HFFc6 (cell line): Measurements from ENCODE around the gene ANGPTL8. TPM values are rescaled to one million over a fixed set of nuclear protein-coding genes. Genes with fewer than 3 reads are reported as not detected.

Experiments
- DNase-seq: peaks from one replicate; pipeline ENCODE4 v3.0.0-alpha.2; 2018
- H3K27ac Mint-ChIP-seq: 2 replicates; pipeline ENCODE4 v1.8.0; 2020; ENCODE audit warnings: mild to moderate bottlenecking, mixed read lengths
- H3K27me3 Mint-ChIP-seq: 2 replicates; pipeline ENCODE4 v1.8.0; 2021; ENCODE audit warnings: mild to moderate bottlenecking, moderate library complexity, mixed read lengths; ENCODE audit not compliant: insufficient read depth
- H3K36me3 Mint-ChIP-seq: 2 replicates; pipeline ENCODE4 v1.8.0; 2021; ENCODE audit warnings: low read depth, mixed read lengths
- H3K4me1 Mint-ChIP-seq: 2 replicates; pipeline ENCODE4 v1.8.0; 2020; ENCODE audit warnings: low read depth, mixed read lengths
- H3K4me3 Mint-ChIP-seq: 2 replicates; pipeline ENCODE4 v1.8.0; 2020; ENCODE audit warnings: mild to moderate bottlenecking, moderate library complexity, mixed read lengths
- H3K9me3 Mint-ChIP-seq: 2 replicates; pipeline ENCODE4 v1.8.0; 2020; ENCODE audit warnings: mild to moderate bottlenecking, mixed read lengths
- CTCF ChIP-seq: fragments of 200-600 bp; sonication (generic); IDR thresholded peaks from 2 replicates; pipeline ENCODE4 v1.5.0; 2021; ENCODE audit warnings: antibody characterized with exemption, mild to moderate bottlenecking
- total RNA-seq, 6 experiments: library from RNA; stranded (reverse); fragmentation: NEBNext Ultra II Directional; extraction: Animal tissue kit (Norgen Biotek cat#: 25700); gene quantifications; 2 replicates in 1 of 6; 3 replicates in 5 of 6; pipeline ENCODE4 v1.2.3, GENCODE V29; 2021

ANGPTL8 gene
- total RNA-seq, 6 experiments from 2014 or later = not detected

GRCh38 chr19:11265785-11266236 is 26.4 kb downstream of the ANGPTL8 start:
- no peak for DNase-seq
- H3K4me1 Mint-ChIP-seq = peaks cover 35% of the 10 kb centered on the region
- H3K36me3 Mint-ChIP-seq = no peaks in the 10 kb centered on the region; the same call in 1 of the 2 replicates
- H3K4me3 Mint-ChIP-seq = no peak overlapping the region
- no peak for TF ChIP-seq CTCF
- no peaks in the 10 kb centered on the region for H3K9me3 Mint-ChIP-seq
- no peak overlapping the region for H3K27ac Mint-ChIP-seq
- peaks cover 5% of the 10 kb centered on the region for H3K27me3 Mint-ChIP-seq

- peaks cover 5% of the 10 kb centered on the region for H3K27me3 Mint-ChIP-seq
- no peak for TF ChIP-seq CTCF
- H3K9me3 Mint-ChIP-seq = no peaks in the 10 kb centered on the region
- no peaks in the 10 kb centered on the region; the same call in 1 of the 2 replicates for H3K36me3 Mint-ChIP-seq
- no peak overlapping the region for H3K4me3 Mint-ChIP-seq
- no peak for DNase-seq
- H3K4me1 Mint-ChIP-seq = peaks cover 35% of the 10 kb centered on the region
- no peak overlapping the region for H3K27ac Mint-ChIP-seq
Observed at GRCh38 chr19:11267316-11268085, 28.1 kb downstream of the ANGPTL8 start.

GRCh38 chr19:11268783-11269267 is 29.4 kb downstream of the ANGPTL8 start:
- Mint-ChIP-seq H3K4me3 (peak overlapping the region; percentile 55), H3K9me3 (no peaks in the 10 kb centered on the region), H3K4me1 (peaks cover 35% of the 10 kb centered on the region), H3K27me3 (peaks cover 2% of the 10 kb centered on the region), H3K36me3 (no peaks in the 10 kb centered on the region; the same call in 1 of the 2 replicates), H3K27ac (peak overlapping the region; percentile 76)
- DNase-seq = peak; percentile 83
- no peak for TF ChIP-seq CTCF

- peak; percentile 42 for DNase-seq
- peak overlapping the region; percentile 76 for H3K27ac Mint-ChIP-seq
- H3K36me3 Mint-ChIP-seq = no peaks in the 10 kb centered on the region; the same call in 1 of the 2 replicates
- H3K4me1 Mint-ChIP-seq = peaks cover 35% of the 10 kb centered on the region
- peak overlapping the region; percentile 40 for H3K4me3 Mint-ChIP-seq
- H3K9me3 Mint-ChIP-seq = no peaks in the 10 kb centered on the region
- no peak for TF ChIP-seq CTCF
- H3K27me3 Mint-ChIP-seq = peaks cover 2% of the 10 kb centered on the region
Observed at GRCh38 chr19:11269408-11269807, 30.0 kb downstream of the ANGPTL8 start.

- no peak for DNase-seq
- Mint-ChIP-seq H3K4me3 (no peak overlapping the region), H3K4me1 (peaks cover 13% of the 10 kb centered on the region), H3K27ac (no peak overlapping the region), H3K9me3 (no peaks in the 10 kb centered on the region), H3K36me3 (no peaks in the 10 kb centered on the region; the same call in 1 of the 2 replicates), H3K27me3 (peaks cover 10% of the 10 kb centered on the region)
- TF ChIP-seq CTCF = no peak
Observed at GRCh38 chr19:11273296-11273695, 33.9 kb downstream of the ANGPTL8 start.
